HepG2 (cell line): ENCODE data around the gene PDE4D.
"Not testable (repeated sequence)": the region's sequence is repeated elsewhere in the genome, so short reads cannot be mapped to it uniquely, and the experiment has no call there.

Experiments
- EP300 ChIP-seq, 3 experiments: sonication (generic) in 1 of 3; formaldehyde crosslinking in 1 of 3; IDR thresholded peaks; 2 replicates each; pipeline versions ENCODE4 v1.5.1 to v1.6.1; 2011 to 2020; ENCODE audit warnings: low read depth in 2 of 3, low read length in 2 of 3, borderline replicate concordance in 1 of 3, improper control_type of control experiment in 1 of 3, mild to moderate bottlenecking in 1 of 3, missing genetic modification reagents in 1 of 3, moderate library complexity in 1 of 3
- EZH2 ChIP-seq: conservative IDR thresholded peaks from 2 replicates; pipeline ENCODE4 v1.6.1; 2012; ENCODE audit warnings: mild to moderate bottlenecking, low read depth, low read length, moderate library complexity
- KLF11 ChIP-seq: IDR thresholded peaks from 2 replicates; pipeline ENCODE4 v1.6.1; 2016; ENCODE audit warnings: missing compliant biosample characterization
- MEF2D ChIP-seq: sonication (generic); formaldehyde crosslinking; IDR thresholded peaks from 2 replicates; pipeline ENCODE4 v1.5.1; 2020; ENCODE audit warnings: mild to moderate bottlenecking, missing genetic modification reagents
- MYNN ChIP-seq: sonication (generic); formaldehyde crosslinking; IDR thresholded peaks from 2 replicates; pipeline ENCODE4 v1.4.0; 2020; ENCODE audit warnings: mild to moderate bottlenecking, low read depth, missing genetic modification reagents
- NR2F6 ChIP-seq, 2 experiments: IDR thresholded peaks; 2 replicates each; pipeline ENCODE4 v1.6.1; 2016; ENCODE audit warnings: antibody characterized with exemption in 1 of 2, mild to moderate bottlenecking in 1 of 2
- POLR2AphosphoS5 ChIP-seq: IDR thresholded peaks from 2 replicates; pipeline ENCODE4 v1.6.1; 2012; ENCODE audit warnings: low read depth, low read length
- TF ChIP-seq, protein P1 (sequence below): sonication (generic); formaldehyde crosslinking; IDR thresholded peaks from 2 replicates; pipeline ENCODE4 v1.4.0; 2020; ENCODE audit warnings: missing genetic modification reagents, borderline replicate concordance
- TF ChIP-seq, protein P2 (sequence below): sonication (generic); formaldehyde crosslinking; IDR thresholded peaks from 2 replicates; pipeline ENCODE4 v1.5.0; 2020; ENCODE audit warnings: mild to moderate bottlenecking, missing genetic modification reagents, moderate library complexity
- TF ChIP-seq, protein P3 (sequence below): sonication (generic); formaldehyde crosslinking; IDR thresholded peaks from 2 replicates; pipeline ENCODE4 v1.4.0; 2020; ENCODE audit warnings: missing genetic modification reagents

DNA sequence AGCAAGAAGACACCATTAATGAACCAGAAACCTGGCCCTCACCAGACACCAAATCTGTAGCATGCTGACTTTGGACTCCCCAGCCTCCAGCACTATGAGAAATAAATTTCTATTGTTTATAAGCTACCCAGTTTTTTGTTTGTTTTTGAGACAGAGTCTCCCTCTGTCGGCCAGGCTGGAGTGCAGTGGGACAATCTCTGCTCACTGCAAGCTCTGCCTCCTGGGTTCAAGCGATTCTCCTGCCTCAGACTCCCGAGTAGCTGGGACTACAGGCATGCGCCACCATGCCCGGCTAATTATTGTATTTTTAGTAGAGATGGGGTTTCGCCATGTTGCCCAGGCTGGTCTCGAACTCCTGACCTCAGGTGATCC lies 227.7 kb downstream of the PDE4D start:
- TF ChIP-seq, protein P1, sequence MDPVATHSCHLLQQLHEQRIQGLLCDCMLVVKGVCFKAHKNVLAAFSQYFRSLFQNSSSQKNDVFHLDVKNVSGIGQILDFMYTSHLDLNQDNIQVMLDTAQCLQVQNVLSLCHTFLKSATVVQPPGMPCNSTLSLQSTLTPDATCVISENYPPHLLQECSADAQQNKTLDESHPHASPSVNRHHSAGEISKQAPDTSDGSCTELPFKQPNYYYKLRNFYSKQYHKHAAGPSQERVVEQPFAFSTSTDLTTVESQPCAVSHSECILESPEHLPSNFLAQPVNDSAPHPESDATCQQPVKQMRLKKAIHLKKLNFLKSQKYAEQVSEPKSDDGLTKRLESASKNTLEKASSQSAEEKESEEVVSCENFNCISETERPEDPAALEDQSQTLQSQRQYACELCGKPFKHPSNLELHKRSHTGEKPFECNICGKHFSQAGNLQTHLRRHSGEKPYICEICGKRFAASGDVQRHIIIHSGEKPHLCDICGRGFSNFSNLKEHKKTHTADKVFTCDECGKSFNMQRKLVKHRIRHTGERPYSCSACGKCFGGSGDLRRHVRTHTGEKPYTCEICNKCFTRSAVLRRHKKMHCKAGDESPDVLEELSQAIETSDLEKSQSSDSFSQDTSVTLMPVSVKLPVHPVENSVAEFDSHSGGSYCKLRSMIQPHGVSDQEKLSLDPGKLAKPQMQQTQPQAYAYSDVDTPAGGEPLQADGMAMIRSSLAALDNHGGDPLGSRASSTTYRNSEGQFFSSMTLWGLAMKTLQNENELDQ (CRISPR knock-in tag): not testable (repeated sequence)
- not testable (repeated sequence) for TF ChIP-seq NR2F6 (IDR thresholded peaks at IDR 0.05); NR2F6 (CRISPR knock-in tag; IDR thresholded peaks at IDR 0.05); MYNN (CRISPR knock-in tag); MEF2D (CRISPR knock-in tag); EP300 (IDR thresholded peaks at IDR 0.05; ENCODE audit: low read depth in 2 of 2, low read length in 2 of 2); EP300 (CRISPR knock-in tag; IDR thresholded peaks at IDR 0.05; ENCODE audit: borderline replicate concordance); KLF11 (CRISPR knock-in tag); EZH2; POLR2AphosphoS5
- TF ChIP-seq, protein P2, sequence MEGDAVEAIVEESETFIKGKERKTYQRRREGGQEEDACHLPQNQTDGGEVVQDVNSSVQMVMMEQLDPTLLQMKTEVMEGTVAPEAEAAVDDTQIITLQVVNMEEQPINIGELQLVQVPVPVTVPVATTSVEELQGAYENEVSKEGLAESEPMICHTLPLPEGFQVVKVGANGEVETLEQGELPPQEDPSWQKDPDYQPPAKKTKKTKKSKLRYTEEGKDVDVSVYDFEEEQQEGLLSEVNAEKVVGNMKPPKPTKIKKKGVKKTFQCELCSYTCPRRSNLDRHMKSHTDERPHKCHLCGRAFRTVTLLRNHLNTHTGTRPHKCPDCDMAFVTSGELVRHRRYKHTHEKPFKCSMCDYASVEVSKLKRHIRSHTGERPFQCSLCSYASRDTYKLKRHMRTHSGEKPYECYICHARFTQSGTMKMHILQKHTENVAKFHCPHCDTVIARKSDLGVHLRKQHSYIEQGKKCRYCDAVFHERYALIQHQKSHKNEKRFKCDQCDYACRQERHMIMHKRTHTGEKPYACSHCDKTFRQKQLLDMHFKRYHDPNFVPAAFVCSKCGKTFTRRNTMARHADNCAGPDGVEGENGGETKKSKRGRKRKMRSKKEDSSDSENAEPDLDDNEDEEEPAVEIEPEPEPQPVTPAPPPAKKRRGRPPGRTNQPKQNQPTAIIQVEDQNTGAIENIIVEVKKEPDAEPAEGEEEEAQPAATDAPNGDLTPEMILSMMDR (CRISPR knock-in tag): not testable (repeated sequence)
- TF ChIP-seq, protein P3, sequence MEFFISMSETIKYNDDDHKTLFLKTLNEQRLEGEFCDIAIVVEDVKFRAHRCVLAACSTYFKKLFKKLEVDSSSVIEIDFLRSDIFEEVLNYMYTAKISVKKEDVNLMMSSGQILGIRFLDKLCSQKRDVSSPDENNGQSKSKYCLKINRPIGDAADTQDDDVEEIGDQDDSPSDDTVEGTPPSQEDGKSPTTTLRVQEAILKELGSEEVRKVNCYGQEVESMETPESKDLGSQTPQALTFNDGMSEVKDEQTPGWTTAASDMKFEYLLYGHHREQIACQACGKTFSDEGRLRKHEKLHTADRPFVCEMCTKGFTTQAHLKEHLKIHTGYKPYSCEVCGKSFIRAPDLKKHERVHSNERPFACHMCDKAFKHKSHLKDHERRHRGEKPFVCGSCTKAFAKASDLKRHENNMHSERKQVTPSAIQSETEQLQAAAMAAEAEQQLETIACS: not testable (repeated sequence)
